GM18858 (cell line): ENCODE measurements around the gene GDPD3.

Experiments used
- ATAC-seq: cut with Tn5 transposase; IDR thresholded peaks from one replicate; pipeline ENCODE4 v1.9.1; 2021; ENCODE audit not compliant: unreplicated experiment

Gene GDPD3

GRCh38 chr16:30060836-30061554 is 52.3 kb downstream of the GDPD3 start:
- no peak for ATAC-seq

- ATAC-seq, result no peak
Measured at GRCh38 chr16:30060346-30060745, 53.0 kb downstream of the GDPD3 start.

GRCh38 chr16:30054959-30055553 is 58.3 kb downstream of the GDPD3 start:
- no peak for ATAC-seq
